ENCODE measurements around the gene CEMIP. TPM values are rescaled to one million over a fixed set of nuclear protein-coding genes. Genes with fewer than 3 reads are reported as not detected.

Gene CEMIP
- total and polyA plus RNA-seq, 2 of the 8 experiments (the other 6 are each of a cell fraction or from before 2014, with no cell fraction given), result 0.11 to 0.60 TPM

DNA sequence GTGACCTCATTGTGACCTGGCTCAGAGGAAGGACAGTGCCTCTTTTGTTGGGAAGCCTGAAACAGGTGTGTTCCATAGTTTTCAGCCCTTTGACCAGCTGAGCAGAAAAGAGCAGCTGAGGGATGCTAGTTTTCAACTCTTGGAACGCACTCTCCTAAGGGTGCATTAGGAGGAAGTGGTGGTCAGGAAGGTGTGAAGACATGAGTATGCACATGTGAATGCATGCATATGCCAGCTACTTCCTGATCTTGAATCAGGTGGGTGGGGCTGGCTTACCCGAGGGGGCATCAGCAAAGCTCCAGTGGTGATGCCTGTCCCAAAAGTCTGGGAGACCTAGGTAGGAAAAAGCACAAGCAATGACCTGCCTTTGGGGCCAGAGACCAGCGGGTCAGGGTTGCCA is 23.3 kb upstream of the CEMIP start (continued):
- TF ChIP-seq CHD7 (IDR thresholded peaks at IDR 0.05; ENCODE audit: insufficient replicate concordance, low read length) (no peak), SAP30 (IDR thresholded peaks at IDR 0.05; ENCODE audit: insufficient read depth, insufficient replicate concordance, low read length) (no peak)
